K562 (cell line): Measurements from ENCODE around the gene EHBP1. TPM values are rescaled to one million over a fixed set of nuclear protein-coding genes. Genes with fewer than 3 reads are reported as not detected.

Experiments
- ATAC-seq: fragments of 200-7000 bp; cut with Tn5 transposase; 3 replicates; pipeline ENCODE4 v1.9.1; 2020; ENCODE audit warnings: moderate library complexity
- BruUV-seq: library from RNA; stranded (reverse); fragments of 400-500 nt; replicated peaks from 2 replicates; lab custom pipeline; 2021; lab: Mats Ljungman, UMichigan
- CTCF ChIA-PET: fragments of 300-600 bp; formaldehyde crosslinking; extraction: SDS; loops from one replicate; lab custom pipeline; 2021; ENCODE audit warnings: low intra/inter-chr PET ratio; lab: Yijun Ruan, JAX
- POLR2A ChIA-PET: fragments of 300-600, 350-650 bp; sonication (Branson Sonifier 250); formaldehyde crosslinking; extraction: SDS; loops from one replicate; lab custom pipeline; 2021; ENCODE audit warnings: antibody characterized with exemption, inconsistent platforms; lab: Yijun Ruan, JAX
- DNase-seq, 4 experiments: peaks; one replicate each; pipeline versions ENCODE4 v3.0.0 to v3.0.0-alpha.2; 2011 to 2018; ENCODE audit warnings: low spot score in 3 of 4, mixed read lengths in 3 of 4; ENCODE audit errors: extremely low read depth in 1 of 4
- FAIRE-seq: peaks from 2 replicates; lab custom pipeline; 2011; peaks lifted over from hg19 to GRCh38; lab: Jason Lieb, UNC
- H2AFZ ChIP-seq: 2 replicates; pipeline ENCODE4 v1.6.0; 2011; ENCODE audit warnings: low read depth, low read length, control low read depth, inconsistent platforms
- H3K27ac ChIP-seq: fragments of 200-600 bp; 3 replicates; pipeline ENCODE4 v1.8.0; 2011; ENCODE audit warnings: low read depth, mild to moderate bottlenecking, control low read depth, inconsistent platforms, low read length, moderate library complexity, mixed read lengths; ENCODE audit errors: extremely low read depth
- H3K27me3 ChIP-seq, 2 experiments: fragments of 300-600 bp in 1 of 2; 2 replicates in 1 of 2; 3 replicates in 1 of 2; pipeline versions ENCODE4 v1.6.0 to v1.8.0; 2011; ENCODE audit warnings: inconsistent platforms in 2 of 2, low read length in 2 of 2, mild to moderate bottlenecking in 1 of 2, mixed read lengths in 1 of 2, moderate library complexity in 1 of 2; ENCODE audit not compliant: control insufficient read depth in 2 of 2, insufficient read depth in 2 of 2
- H3K36me3 ChIP-seq: fragments of 300-600 bp; 3 replicates; pipeline ENCODE4 v1.8.0; 2011; ENCODE audit warnings: mild to moderate bottlenecking, low read length, inconsistent platforms; ENCODE audit not compliant: control insufficient read depth, insufficient read depth
- H3K4me1 ChIP-seq, 2 experiments: fragments of 200-600 bp in 1 of 2; replicated peaks in 1 of 2; 2 replicates in 1 of 2; 3 replicates in 1 of 2; pipeline versions ENCODE4 v1.5.1 to v1.8.0; 2011; ENCODE audit warnings: inconsistent platforms in 2 of 2, low read length in 2 of 2, mild to moderate bottlenecking in 1 of 2, mixed read lengths in 1 of 2, moderate library complexity in 1 of 2; ENCODE audit not compliant: control insufficient read depth in 2 of 2, insufficient read depth in 2 of 2
- H3K4me2 ChIP-seq: 2 replicates; pipeline ENCODE4 v1.6.1; 2011; ENCODE audit warnings: low read length, control low read depth, inconsistent platforms, mixed read lengths; ENCODE audit not compliant: insufficient read depth
- H3K4me3 ChIP-seq: fragments of 200-600 bp; sonication (generic), shearing (Covaris generic); 2 replicates; pipeline ENCODE4 v1.5.1; 2016; ENCODE audit warnings: control low read depth, inconsistent platforms
- H3K79me2 ChIP-seq: fragments of 200-600 bp; 3 replicates; pipeline ENCODE4 v1.8.0; 2011; ENCODE audit warnings: low read length, inconsistent platforms; ENCODE audit not compliant: control insufficient read depth, insufficient read depth
- H3K9ac ChIP-seq, 2 experiments: 2 replicates each; pipeline versions ENCODE4 v1.6.0 to v1.6.1; 2011; ENCODE audit warnings: low read depth in 2 of 2, low read length in 2 of 2, control low read depth in 1 of 2, inconsistent platforms in 1 of 2, mild to moderate bottlenecking in 1 of 2, mixed read lengths in 1 of 2; ENCODE audit not compliant: insufficient read depth in 1 of 2
- H3K9me1 ChIP-seq: one replicate; pipeline ENCODE4 v1.6.0; 2011; ENCODE audit warnings: inconsistent platforms, mild to moderate bottlenecking, low read length, moderate library complexity; ENCODE audit not compliant: control insufficient read depth, insufficient read depth
- H3K9me3 ChIP-seq: replicated peaks from 2 replicates; pipeline ENCODE4 v1.5.1; 2011; ENCODE audit warnings: low read depth, low read length, inconsistent platforms; ENCODE audit not compliant: control insufficient read depth, insufficient read depth
- H4K20me1 ChIP-seq: replicated peaks from 2 replicates; pipeline ENCODE4 v1.6.1; 2011; ENCODE audit warnings: low read length, inconsistent platforms, mixed read lengths; ENCODE audit not compliant: control insufficient read depth, insufficient read depth
- ATF1 ChIP-seq, 2 experiments: fragments of 450-650 bp in 1 of 2; IDR thresholded peaks; 2 replicates each; pipeline ENCODE4 v1.6.1; 2016; ENCODE audit warnings: missing compliant biosample characterization in 1 of 2, missing genetic modification characterization in 1 of 2
- MIER1 ChIP-seq: fragments of 450-650 bp; IDR thresholded peaks from 2 replicates; pipeline ENCODE4 v1.6.1; 2016; ENCODE audit warnings: antibody characterized with exemption, mild to moderate bottlenecking, low read depth
- MTF1 ChIP-seq: fragments of 250-450 bp; sonication (Bioruptor Pico); IDR thresholded peaks from 2 replicates; pipeline ENCODE4 v1.9.0; 2021; ENCODE audit warnings: moderate library complexity, mild to moderate bottlenecking, inconsistent platforms, borderline replicate concordance
- PHF8 ChIP-seq: fragments of 200-600 bp; sonication (generic); IDR thresholded peaks from 2 replicates; pipeline ENCODE4 v1.6.1; 2012; ENCODE audit warnings: mixed run types, mild to moderate bottlenecking, inconsistent platforms, low read length, moderate library complexity, borderline replicate concordance
- PML ChIP-seq: IDR thresholded peaks from 2 replicates; pipeline ENCODE4 v1.6.1; 2012; ENCODE audit warnings: low read length, inconsistent platforms
- SRSF3 ChIP-seq: fragments of 200-400 bp; formaldehyde crosslinking; IDR thresholded peaks from 2 replicates; pipeline ENCODE4 v1.6.1; 2016; ENCODE audit warnings: mild to moderate bottlenecking, low read length, moderate library complexity; ENCODE audit not compliant: insufficient read depth
- SUPT5H ChIP-seq: fragments of 450-650 bp; IDR thresholded peaks from 2 replicates; pipeline ENCODE4 v1.6.1; 2016
- ZNF707 ChIP-seq: fragments of 250-450 bp; sonication (Bioruptor Pico); conservative IDR thresholded peaks from 2 replicates; pipeline ENCODE4 v1.8.0; 2022; ENCODE audit warnings: inconsistent platforms, mild to moderate bottlenecking, moderate library complexity
- WGBS: fragments of 100-300 bp; shearing (Covaris generic); methylation state at CpG from one replicate; pipeline ENCODE4 v1.1.6; 2016; ENCODE audit warnings: low coverage, mixed read lengths; ENCODE audit not compliant: insufficient coverage; ENCODE audit errors: missing lambda C conversion rate; 5-methylcytosine and 5-hydroxymethylcytosine counted together
- in situ Hi-C: fragments of 300-500 bp; cut with MboI; formaldehyde crosslinking; loops from 4 replicates; pipeline ENCODE4 v1.15.0; 2018; ENCODE audit warnings: inconsistent platforms, mixed read lengths
- intact Hi-C: fragments of 100-400 bp; cut with micrococcal nuclease; formaldehyde crosslinking; loops from 2 replicates; pipeline ENCODE4 v1.14.2; 2022
- polyA plus RNA-seq, 8 experiments: library from polyadenylated mRNA; depleted of rRNA in 4 of 8; stranded (reverse) in 5 of 8; unstranded in 3 of 8; fragments of >200 nt; fragmentation: Nextera tagmentation in 2 of 8; fragmentation: Illumina TruSeq in 1 of 8; extraction: Ambion mirVana in 2 of 8; extraction: Trizol in 1 of 8; gene quantifications; 2 replicates each; pipeline versions ENCODE4 v1.2.1 to v1.2.3, GENCODE V29; 2011 to 2014; ENCODE audit warnings: inconsistent platforms in 1 of 8, missing spikeins in 1 of 8
- total RNA-seq, 7 experiments: library from RNA; depleted of rRNA in 6 of 7; stranded (reverse); fragments of >200 nt in 6 of 7; fragmentation: Illumina TruSeq in 2 of 7; extraction: Trizol in 2 of 7; gene quantifications; 2 replicates each; pipeline versions ENCODE4 v1.2.1 to v1.2.3, GENCODE V29; 2011 to 2021; ENCODE audit warnings: low replicate concordance in 1 of 7

EHBP1 gene
- total and polyA plus RNA-seq, 9 of the 15 experiments (the other 6 are each of a cell fraction or from before 2014, with no cell fraction given): 8.9 to 26.6 (median 19.3) TPM

- Histone ChIP-seq H2AFZ (no peak overlapping the region), H3K4me1 (no peaks in the 10 kb centered on the region), H3K9me1 (no peaks in the 10 kb centered on the region), H4K20me1 (no peaks in the 10 kb centered on the region; the same call in 1 of the 2 replicates), H3K36me3 (no peaks in the 10 kb centered on the region), H3K27ac (no peak overlapping the region), H3K4me2 (no peak overlapping the region), H3K4me3 (no peak overlapping the region), H3K79me2 (no peaks in the 10 kb centered on the region), H3K9ac (no peak overlapping the region), H3K27me3 (no peaks in the 10 kb centered on the region), H3K9me3 (no peaks in the 10 kb centered on the region)
- ChIA-PET CTCF (no interaction called here), POLR2A (no interaction called here)
- DNase-seq: no peak
- 24% methylated on average over 1 of the region's 1 CpG for WGBS
- no peak for ATAC-seq
- no peak for FAIRE-seq
- no TSS peak for BruUV-seq
- in situ Hi-C loops: no loop called here
- TF ChIP-seq ZNF707 (CRISPR knock-in tag) (no peak), SUPT5H (no peak), MIER1 (no peak), ATF1 (CRISPR knock-in tag; IDR thresholded peaks at IDR 0.05) (no peak), ATF1 (tag; IDR thresholded peaks at IDR 0.05) (no peak), PHF8 (no peak)
- intact Hi-C loops: no loop called here
Observed at GRCh38 chr2:62817348-62817747, 111.8 kb downstream of the EHBP1 start.

- no peaks in the 10 kb centered on the region for H3K79me2 ChIP-seq
- H3K27me3 ChIP-seq: no peaks in the 10 kb centered on the region
- BruUV-seq: no TSS peak
- H3K4me2 ChIP-seq: no peak overlapping the region
- no peaks in the 10 kb centered on the region; the same call in 1 of the 2 replicates for H4K20me1 ChIP-seq
- FAIRE-seq (no peak), ATAC-seq (no peak), DNase-seq (no peak)
- no peak overlapping the region for H3K27ac ChIP-seq
- CTCF ChIA-PET: no interaction called here
- no peak overlapping the region for H3K9ac ChIP-seq
- POLR2A ChIA-PET: no interaction called here
- no peaks in the 10 kb centered on the region for H3K36me3 ChIP-seq
- in situ Hi-C loops: no loop called here
- 92% methylated on average over 2 of the region's 2 CpGs for WGBS
- H2AFZ ChIP-seq: no peak overlapping the region
- intact Hi-C loops: no loop called here
- H3K9me3 ChIP-seq: no peaks in the 10 kb centered on the region
- H3K4me3 ChIP-seq: no peak overlapping the region
- no peaks in the 10 kb centered on the region for H3K9me1 ChIP-seq
- TF ChIP-seq SRSF3 (no peak), PML (no peak), MTF1 (CRISPR knock-in tag) (no peak)
- no peaks in the 10 kb centered on the region for H3K4me1 ChIP-seq
Observed at GRCh38 chr2:62817995-62818713, 112.6 kb downstream of the EHBP1 start.
